Thyroid gland (tissue), 4 donors: ENCODE measurements around the gene SECTM1.

Experiments used
- POLR2A ChIP-seq, 2 donors: fragments of 450-650 bp; IDR thresholded peaks; one replicate each; pipeline ENCODE4 v1.6.1; 2017; ENCODE audit warnings: antibody characterized with exemption in 2 of 2, mild to moderate bottlenecking in 2 of 2, moderate library complexity in 1 of 2
- TF ChIP-seq, protein P1 (sequence below), 6 experiments: fragments of 200-600 bp in 3 of 6; fragments of 450-650 bp in 3 of 6; sonication (generic) in 3 of 6; IDR thresholded peaks; one replicate each; pipeline ENCODE4 v1.5.1; 2016 to 2019; ENCODE audit warnings: antibody characterized with exemption in 6 of 6, mild to moderate bottlenecking in 2 of 6, inconsistent platforms in 1 of 6, moderate library complexity in 1 of 6

- TF ChIP-seq, protein P1, sequence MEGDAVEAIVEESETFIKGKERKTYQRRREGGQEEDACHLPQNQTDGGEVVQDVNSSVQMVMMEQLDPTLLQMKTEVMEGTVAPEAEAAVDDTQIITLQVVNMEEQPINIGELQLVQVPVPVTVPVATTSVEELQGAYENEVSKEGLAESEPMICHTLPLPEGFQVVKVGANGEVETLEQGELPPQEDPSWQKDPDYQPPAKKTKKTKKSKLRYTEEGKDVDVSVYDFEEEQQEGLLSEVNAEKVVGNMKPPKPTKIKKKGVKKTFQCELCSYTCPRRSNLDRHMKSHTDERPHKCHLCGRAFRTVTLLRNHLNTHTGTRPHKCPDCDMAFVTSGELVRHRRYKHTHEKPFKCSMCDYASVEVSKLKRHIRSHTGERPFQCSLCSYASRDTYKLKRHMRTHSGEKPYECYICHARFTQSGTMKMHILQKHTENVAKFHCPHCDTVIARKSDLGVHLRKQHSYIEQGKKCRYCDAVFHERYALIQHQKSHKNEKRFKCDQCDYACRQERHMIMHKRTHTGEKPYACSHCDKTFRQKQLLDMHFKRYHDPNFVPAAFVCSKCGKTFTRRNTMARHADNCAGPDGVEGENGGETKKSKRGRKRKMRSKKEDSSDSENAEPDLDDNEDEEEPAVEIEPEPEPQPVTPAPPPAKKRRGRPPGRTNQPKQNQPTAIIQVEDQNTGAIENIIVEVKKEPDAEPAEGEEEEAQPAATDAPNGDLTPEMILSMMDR (IDR thresholded peaks at IDR 0.05): no peak
- no peak for TF ChIP-seq POLR2A (IDR thresholded peaks at IDR 0.05)
Observed at GRCh38 chr17:82334622-82335394, 1.2 kb upstream of the SECTM1 start.
